Renal pelvis (tissue), 4 donors: ENCODE measurements around the gene CHRNB4. TPM values are rescaled to one million over a fixed set of nuclear protein-coding genes. Genes with fewer than 3 reads are reported as not detected.

Experiments used
- DNase-seq: peaks from one replicate; pipeline ENCODE4 v3.0.0-alpha.2; 2013
- polyA plus RNA-seq, 3 donors: library from polyadenylated mRNA; unstranded; fragments of 120-200 nt; gene quantifications; one replicate each; pipeline ENCODE4 v1.2.1, GENCODE V29; 2013; ENCODE audit not compliant: insufficient read length in 3 of 3

The CHRNB4 gene
- polyA plus RNA-seq, 3 donors, result 2.8 to 3.4 (median 3.0) TPM

DNA sequence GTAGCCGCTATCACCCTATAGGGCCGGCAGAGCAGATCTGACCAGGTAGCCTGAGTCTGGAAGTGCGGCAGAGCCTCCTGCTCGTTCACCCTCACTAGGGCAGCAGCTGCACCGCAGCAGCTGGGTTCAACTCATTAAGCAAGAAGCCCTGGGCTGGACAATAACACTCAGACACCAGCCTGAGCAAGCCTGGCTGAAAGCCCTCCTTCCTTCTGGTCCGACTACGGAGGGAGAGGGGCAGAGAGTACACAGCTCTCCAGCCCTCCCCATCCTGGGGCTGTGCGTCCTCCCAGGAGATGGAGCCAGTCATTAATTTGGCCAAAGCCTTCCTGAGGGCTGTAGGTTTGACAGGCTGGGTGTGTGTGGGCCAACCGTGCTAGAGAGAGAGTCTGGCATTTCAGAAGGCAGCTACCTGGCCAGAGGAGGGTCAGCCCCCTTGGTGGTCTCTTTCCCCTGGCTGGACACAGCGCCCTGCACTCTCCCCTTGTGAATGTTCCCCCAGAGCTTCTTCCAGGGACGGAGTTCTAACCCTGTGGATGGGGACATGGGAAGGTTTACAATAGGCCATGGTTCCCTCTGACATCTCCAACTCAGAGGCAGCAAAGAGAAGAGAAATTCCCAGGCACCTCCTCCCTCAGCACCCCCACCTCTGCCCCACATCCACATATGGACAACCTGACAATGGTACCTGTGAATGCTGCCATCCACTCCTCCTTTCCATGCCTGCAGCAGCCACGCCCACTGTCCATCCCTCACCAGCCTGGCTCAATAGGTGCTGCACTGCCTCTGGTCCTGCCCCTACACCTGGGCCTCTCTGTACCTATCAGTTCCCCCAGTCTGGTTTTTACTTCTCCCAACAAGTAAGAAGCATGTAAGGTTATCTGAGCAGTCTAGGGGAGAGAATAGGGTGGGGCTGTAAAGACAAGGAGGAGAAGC is 6.5 kb downstream of the CHRNB4 start:
- DNase-seq, result no peak

DNA sequence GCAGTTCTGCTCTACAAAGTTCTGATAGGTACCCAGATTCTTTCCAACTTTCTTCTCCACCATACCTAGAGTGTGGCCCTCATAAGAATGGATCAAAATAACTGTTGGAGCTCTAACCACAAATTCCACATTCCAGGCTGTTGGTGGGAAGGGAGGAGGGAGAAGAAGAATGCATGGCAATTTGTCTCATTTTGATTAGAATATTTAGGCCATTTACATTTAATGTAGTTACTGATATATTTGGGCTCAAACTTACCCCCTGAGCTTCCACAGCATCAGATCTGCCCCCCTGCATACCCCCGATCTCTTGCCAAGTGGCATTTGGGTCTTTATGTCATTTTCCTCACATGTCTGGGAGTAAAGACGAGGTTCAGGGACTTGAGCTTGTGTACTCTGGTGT is 7.7 kb downstream of the CHRNB4 start:
- no peak for DNase-seq

DNA sequence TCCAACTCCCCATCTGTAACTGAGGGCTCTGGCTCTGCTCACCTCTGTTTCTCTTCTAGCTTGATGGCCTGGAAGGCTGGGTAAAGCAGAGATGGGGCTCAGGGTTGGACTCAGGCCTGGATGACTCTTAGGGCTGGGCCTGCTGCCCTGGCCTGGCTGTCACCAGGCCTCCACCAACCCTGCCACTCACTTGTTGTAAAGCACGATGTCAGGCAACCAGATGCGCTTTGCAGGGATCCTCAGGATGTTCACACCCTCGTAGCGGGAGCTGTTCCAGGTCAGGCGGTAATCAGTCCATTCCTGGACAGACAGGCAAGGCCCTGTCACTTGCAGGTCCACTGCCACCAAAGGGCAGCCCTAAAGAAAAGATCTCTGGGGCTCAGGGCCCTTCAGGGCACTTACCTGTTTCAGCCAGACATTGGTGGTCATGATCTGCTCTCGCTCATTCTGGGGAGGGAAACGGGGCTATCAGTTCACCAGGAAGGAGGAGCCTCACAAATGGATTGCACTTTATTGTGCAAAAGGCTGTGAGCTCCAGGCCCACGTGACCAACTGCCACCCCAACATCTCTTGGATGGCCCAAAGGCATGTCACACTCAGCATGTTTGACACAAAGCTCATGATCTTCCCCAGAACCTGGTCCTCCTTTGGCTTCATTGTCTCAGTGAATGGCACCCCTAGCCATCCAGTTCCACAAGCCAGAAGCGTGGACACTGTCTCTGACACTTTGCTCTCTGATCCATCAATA is 9.9 kb downstream of the CHRNB4 start:
- DNase-seq, result no peak

DNA sequence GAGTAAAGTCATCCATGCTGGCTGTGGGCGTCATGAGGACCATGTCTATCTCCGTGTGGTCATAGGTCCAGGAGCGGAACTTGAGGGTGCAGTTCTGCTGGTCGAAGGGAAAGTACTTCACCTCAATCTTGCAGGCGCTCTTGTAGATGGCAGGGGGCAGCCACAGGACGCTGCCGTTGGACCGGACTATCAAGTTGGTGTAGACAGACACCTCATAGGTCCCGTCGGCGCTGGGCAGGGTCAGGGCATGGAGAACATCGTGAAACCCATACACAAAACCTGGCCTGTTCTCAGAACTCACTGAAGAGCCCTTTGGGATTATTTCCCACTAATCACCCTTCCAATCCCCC is 11.3 kb downstream of the CHRNB4 start:
- no peak for DNase-seq

DNA sequence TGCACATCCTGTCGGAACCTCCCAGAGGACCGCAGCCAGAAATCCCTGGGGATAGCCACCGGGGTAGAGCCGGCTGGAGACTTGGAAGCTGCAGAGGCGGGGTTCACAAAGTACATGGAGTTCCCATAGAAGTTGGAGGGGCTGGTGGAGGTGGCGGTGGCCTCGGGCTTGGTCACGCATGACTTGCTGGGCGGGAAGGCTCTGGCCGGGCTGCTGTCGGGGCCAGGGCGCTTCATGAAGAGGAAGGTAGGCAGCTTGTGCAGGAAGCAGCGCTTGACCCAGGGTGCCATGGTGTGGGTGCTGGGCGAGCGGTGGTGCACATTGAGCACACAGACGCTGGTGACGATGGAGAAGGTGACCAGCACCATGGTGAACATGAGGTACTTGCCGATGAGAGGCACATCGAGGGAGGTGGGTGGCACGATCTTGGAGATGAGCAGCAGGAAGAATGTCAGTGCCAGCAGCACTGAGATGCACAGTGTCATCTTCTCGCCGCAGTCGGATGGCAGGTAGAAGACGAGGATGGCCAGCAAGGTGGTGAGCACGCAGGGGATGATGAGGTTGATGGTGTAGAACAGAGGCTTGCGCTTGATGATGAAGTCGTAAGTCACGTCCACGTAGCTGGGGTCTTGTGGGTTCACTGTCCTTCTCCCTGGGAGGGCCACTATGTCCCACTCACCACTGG is 11.8 kb downstream of the CHRNB4 start:
- DNase-seq, result no peak

DNA sequence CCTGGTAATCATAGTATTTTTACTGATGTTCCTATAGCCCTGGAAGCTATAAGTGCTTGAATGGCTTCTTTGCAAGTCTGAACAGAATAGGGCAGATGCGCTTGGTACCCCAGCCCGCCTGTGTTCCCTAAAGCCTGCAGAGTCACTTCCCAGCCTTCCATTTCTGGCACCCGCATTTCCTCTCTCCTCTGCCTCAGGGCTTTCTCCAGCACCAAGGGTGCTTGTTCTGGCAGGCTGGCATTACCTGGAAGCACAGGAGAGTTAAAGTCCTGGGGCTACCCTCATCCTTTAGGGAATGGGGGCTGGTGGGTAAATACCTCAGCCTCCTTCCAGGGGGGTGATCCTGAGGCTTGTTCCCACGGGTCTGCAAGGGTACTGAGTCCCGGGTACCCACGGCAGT is 12.8 kb downstream of the CHRNB4 start:
- DNase-seq, result no peak

DNA sequence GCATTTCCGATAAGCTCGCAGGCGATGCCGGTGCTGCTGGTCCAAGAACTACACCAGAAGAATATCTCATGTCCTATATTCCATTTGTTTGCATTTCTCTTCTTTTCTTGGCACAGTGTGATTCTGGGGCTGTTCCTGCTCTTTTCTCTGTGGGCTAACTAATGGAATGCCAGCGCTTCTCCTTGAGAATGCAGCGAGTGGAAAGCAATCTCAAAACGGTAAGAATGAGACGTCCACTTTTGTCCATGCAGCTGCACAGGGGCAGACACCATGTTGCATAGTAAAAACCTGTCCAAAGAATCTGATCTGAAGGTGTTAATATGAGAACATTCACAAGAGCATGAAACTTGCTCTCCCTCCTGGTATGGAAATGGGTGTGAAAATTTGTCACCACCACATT is 13.7 kb downstream of the CHRNB4 start:
- DNase-seq, result no peak

DNA sequence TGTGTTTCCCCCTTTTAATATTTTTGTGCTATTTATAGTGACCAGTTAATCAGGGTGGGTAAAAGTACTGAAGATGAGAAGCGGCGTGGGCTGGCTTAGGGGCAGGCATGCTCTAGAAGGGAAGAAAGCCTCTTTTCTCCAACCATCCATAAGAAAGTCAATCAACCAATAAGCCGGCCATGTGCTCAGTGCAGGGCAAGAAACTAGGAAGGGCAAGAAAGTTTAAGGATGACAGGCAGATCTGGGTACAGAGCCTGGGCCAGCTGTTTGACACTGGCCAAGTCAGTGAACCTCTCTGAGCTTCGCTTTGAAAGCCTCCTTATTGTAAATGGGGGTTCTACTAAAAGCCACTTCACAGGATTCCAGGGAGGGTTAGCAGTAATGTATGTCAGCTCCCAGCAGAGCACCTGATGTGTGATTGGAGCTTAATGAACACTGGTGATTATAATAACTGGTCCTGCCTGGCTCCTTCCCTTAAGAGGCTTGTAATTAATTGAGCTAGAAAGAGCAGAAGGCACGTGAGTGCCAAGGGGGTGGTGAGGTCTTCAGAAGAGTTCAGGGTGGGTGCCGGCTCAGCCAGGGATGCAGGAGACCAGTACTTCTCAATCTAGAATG is 14.5 kb downstream of the CHRNB4 start:
- no peak for DNase-seq

DNA sequence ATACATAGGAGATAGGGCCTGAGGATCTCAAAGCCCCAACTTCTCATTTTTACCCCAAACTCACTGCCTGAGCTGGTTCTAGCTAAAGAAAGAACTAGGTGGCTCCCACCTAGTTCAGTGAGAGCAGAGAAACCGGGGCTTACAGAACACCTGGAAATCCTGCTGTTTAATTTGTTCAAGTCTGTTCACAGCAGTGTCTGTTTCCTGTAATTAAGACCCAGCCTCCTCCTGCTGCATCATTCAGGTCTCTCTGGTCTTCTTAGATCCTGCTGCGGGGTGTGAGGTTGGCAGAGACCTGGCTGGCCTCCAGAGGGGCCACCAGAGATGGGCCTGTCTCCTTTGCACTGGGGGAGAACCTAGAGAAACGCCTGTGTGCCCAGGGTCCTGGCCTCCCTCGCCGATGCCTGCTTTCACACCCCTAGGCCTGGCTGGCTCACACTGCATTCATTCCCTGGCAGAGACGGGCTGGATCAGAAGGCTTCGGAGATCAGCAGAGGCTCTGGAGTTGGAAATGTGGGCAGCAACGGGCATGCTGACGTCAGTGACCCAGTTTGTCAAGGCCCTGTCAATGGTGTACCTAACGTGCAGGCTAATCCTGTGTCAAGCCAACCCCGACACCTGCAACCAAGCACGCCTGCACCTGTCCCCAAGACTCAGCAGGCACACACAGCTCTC is 15.3 kb downstream of the CHRNB4 start:
- no peak for DNase-seq

DNA sequence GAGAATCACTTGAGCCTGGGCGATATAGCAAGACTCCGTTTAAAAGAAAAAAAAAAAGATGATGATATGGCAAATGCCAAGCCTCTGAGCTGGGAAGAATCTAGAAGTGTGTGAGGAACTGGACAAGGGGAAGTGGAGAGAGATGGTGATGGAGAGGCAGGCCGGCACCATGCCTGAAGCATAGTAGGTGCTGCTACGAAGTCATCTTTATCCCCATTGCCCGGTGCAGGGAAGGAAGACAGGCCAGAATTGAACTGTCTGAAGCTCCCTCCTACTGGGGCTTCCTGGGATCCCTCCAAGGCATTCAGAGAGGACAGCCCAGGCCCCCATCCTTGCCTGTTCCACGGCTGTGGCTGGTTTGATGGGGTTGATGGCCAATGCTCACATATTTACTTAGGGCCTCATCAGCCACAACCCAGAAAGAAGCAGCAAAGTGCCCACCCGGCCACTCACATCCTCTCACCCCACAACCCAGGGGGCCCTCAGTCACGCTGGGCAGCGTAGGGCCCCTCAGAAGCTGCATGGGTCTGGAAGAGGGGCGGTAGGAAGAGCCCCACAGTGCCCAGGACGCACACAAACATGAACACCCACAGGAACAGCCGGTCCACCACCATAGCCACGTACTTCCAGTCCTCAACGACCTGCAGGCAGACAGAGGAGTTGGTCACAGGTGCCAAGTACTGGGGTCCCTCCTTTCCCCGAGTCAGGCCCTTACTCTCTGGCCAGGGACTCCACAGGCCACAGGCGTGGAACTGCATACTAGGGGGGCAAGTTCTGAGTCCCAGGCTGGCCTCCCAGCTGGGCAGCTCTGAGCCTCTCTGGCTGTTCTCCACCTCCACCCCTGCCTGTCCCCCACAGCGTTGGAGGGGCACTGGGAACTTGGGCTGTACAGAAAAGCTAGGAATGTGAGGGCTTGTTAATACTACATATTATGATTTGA is 16.1 kb downstream of the CHRNB4 start:
- no peak for DNase-seq

DNA sequence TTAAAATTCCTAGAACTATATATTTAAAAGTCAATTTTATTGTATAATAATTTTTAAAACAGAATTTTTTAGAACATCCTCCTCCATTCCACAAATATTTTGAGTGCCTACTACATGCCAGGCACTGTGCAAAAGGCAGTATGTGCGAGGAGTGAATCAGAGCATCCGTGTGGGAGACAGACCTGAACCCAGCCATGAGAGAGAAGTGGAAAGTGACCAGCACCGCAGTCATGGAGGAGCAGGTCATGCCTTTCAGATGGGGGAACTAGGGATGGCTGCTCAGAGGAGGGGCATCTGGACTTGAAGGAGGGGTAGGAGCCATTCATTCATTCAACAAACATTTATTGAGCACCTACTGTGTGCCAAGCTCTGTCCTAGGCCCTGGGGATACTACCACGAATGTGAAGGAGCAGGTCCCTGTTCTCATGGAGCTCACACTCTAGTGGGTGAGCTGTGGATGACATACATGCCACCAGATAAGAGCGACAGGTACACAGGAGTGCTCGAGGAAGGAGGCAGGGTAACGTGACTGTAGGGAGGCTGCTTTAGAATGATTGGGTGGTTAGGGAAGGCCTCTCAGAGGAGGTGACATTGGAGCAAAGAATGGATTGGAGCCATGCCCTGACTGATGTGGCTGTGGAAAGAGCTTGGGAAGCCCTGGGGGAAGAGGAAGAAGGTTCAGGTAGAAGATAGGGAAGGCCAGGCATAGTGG is 17.1 kb downstream of the CHRNB4 start:
- no peak for DNase-seq

DNA sequence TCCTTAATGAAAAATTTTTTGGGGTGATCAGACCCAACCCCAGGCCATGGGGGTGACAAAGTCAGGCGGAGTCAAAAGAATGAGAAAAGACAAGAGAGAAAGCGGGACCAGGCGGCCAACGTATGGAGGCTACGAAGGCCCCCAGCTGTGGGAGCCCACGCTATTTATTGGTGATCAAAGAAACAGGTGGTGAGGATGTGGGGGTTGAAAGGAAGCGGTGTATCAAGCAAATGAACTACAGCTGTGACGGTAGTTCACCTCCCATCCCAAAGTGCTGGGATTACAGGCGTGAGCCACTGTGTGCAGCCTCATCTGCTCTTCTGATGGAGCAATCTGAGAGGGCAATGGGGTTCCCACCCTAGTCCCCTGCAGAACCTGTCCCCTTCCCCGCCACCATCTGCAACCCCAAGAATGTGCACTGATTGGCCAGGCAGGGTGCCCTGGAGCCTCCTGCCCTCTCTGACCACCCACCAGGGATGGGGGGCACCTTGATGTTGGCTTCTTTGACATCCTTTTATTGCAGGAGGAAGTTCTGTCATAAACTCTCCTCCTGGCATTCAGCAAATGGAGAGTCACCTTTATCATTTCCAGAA is 19.1 kb downstream of the CHRNB4 start:
- DNase-seq, result no peak

DNA sequence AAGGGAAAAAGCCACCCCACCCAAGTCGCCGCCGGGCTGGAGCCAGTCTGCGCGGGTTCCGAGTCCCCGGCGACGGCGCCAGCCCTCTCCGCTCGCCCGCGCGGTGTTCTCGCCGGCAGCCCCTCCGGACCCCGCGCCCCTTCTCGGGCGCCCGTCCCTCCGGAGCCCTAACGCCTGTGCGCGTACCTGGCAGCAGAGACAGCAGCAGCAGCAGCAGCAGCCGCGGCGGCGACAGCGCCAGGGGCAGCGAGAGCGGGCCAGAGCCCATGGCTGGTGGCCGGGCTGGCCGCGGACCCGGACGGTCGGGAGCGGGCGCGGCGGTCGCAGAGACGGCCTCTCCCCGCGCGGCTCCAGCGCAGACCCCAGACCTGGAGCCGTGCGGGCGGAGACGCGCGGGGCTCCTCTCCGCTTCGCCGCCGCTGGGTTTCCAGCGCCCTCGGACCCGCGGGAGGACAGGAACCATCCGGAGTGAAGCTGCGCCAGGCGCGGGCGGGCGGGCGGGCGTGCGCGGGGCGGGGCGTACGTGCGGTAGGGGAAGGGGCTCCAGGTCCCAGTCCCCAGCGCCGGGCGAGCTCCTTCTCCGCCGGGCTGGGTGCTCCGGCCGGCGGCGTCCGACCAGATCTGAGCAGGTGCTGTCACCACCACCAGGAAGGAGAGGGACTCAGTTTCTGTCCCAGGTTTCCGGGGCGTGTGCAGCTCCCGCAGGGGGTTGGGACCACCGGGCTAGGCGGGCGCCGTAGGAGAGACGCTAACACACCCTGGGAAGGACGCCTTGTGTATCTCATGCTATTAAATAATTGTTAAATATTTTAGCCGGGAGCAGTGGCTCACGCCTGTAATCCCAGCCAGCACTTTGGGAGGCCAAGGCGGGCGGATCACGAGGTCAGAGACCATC is 20.2 kb downstream of the CHRNB4 start, which contains the start of gene CHRNA3:
CHRNA3 (minus strand) TSS at position 470 of the 895 bp plus-strand sequence; CDS start at position 268, 202 bp downstream.
- no peak for DNase-seq

DNA sequence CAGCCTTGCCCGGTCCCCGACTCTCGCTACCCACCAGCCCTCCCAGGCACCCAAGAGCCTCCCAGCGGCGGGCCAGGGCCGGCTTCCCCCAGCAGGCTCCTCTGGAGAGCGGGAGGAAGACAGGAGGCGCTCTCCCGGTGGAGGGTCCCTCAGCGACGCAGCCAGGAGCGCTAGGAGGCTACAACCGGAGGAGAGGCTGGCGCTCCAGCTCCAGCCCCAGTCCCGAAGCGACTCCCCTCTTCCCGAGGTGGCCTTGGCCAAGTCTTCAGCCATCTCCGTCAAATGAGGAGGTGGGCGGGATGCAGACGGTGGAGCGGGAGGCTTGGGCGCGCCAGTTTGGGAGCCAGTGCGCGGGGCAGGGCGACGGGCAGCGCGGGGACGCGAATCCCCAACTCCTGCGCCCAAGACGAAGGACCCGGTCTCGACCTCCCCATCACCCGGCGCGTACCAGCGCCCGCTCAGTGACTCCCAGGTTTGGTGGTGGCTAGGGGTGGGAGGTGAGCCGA is 20.9 kb downstream of the CHRNB4 start:
- no peak for DNase-seq

DNA sequence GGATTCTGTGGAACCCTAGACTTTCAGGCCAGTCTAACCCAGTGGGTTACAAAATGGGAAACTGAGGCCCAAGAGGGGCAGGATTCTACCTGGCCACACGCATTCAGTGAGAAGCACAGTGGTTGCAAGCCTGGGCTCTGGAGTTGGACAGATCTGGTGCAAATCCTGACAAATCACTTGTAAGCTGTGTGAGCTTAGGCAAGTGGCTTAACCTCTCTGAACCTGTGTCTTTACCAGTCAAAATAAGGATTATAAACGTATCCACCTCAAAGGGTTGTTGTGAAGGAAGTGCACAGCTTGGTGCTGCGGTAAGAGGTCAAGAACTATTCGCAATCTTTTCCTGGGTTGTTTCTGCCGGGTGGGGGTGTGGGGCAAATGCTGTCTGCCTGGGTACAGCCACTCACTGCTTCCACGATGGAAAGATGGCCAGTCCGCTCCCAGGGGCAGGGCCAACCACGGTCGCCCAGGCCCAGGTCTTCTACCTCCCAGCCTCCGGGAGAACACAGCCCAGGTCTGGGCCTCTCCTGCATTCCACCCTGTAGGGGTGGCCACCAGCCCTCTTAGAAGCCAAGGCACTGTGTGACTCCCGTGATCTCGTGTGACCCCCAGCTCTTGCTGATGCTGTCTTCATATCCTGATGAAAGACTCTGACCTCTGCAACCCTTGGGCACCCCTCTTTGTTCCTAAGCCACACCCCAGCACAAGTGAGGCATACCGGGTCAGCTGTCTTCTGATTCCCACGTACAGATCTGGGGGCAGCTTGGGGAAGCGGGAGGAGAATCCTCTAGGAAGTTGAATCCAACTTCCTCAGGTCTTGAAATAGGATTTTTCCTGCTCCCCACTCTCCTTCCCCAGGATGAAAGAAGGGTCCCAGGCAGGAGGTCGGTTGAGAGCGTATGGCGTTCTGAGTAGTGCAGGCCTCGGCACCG is 21.7 kb downstream of the CHRNB4 start:
- no peak for DNase-seq

DNA sequence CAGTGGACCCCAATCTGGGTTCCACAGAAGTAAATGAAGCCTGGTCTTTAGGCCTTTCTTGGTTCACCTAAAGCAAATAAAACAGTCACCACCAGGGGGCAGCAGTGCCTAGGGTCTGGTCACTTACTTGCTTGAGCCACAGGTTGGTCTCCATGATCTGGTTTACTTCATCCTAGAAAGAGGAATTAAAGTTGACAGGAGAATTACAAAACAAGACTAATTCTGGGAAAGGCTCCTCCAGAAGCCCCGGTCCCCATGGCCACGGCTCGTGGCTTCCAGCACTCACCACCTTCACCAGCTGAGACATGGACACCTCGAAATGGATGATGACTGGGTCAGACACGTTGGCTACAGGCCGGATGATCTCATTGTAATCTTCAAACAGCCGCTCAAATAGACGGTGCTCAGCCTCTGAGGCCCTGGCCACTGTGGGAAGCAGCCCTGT is 22.5 kb downstream of the CHRNB4 start:
- DNase-seq, result peak; percentile 81

DNA sequence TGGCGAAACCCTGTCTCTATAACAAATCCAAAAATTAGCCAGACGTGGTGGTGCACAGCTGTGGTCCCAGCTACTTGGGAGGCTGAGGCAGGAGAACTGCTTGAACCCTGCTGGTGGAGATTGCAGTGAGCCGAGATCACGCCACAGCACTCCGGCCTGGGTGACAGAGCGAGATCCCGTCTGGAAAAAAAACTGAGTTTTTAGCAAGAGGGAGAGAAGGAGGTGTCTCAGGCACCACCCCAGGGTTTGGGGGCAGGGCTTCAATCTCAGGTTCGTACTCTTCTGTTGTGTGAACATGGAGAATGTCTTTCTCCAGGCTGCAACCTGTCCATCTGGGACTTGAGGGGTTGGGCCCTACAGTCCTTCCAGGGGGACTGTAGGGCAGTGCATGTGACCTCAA is 22.9 kb downstream of the CHRNB4 start:
- no peak for DNase-seq
